Inferior parietal cortex (tissue), 1 donor: ENCODE data around the gene LRRC8B.

ENCODE experiments used
- DNase-seq: peaks from one replicate; pipeline ENCODE4 v3.0.0-alpha.2; 2016; ENCODE audit errors: extremely low spot score

Gene LRRC8B

DNA sequence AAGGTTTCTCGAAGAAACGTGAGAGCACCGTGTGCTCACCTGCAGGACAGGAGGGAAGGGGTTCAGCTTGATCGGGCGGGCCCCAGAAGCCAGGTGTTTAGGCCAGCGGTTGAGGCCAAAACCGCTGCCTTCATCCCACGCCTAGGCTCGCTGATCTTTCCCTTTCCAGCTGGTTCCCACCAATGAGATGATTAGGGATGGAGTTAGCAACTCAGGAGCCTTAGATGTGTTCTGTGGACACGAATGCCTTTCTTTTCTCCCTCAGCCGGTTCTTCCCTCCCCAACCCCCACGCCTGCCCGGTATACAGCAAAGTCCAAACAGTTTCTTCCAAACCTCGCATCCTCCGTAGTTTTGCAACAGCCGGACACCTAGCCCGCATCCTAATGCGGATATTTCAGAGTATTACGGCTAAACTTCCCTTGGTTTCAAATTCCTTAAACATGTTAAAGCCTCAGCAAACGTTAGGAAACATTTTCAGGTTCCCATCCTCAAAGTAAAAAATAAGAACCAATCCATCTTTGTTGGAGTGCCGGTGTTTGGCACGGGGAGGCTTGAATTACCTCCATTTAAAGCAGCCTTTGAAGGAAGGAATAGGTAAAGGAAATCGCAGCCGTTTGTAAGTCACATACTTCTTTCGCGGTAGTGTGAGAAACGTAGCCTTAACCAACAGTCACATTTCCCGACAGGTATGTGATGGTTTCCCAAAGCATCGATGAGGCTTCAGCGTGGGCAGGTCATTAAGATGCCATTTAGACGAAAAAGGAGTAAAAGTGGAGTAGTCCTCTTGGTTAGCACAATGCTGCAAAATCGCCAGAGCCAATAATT lies 109.4 kb downstream of the LRRC8B start:
- DNase-seq, result no peak

DNA sequence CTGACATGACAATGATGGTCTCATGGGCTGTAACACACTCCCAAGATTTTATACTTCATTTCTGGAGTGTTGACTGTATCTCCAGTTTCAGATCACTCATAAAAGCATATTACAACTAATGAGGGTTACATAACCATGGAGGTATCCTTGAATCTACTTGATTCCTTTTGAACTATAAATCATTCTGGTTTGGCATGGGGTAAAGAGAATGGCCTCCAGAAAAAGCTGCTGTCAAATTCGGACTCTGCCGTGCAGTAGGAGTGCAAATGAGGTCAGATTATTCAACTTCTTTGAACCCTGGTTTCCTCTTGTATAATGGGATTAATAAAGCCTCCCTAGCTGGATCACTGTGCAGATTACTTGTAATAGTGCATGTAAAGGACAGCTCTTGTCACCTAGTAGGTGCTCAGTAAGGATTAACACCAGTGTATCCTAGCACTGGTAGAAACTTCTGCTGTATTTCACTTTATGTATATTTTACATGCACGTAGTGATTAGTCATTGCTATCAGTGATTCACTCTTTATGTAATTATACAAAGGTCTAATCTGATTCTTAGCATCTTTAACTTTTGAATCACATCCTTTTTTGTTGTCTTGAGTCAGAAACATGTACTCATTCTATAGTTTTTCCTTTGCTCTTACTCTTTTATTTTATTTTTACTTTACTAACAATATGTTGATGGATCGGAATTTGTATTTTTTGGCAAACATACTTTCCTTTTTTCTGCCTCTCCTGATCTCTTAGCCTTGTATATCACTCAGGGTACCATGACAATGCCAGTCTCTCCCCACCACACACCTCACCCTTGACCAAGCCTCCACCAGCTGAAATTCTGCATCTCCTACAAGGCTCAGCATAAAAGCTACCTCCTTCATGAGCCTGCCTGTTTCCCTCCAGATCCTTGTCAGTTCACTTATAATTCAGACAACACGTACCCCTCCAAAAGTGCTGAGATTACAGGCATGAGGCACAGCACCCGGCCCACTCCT lies 111.5 kb downstream of the LRRC8B start:
- DNase-seq, result no peak

DNA sequence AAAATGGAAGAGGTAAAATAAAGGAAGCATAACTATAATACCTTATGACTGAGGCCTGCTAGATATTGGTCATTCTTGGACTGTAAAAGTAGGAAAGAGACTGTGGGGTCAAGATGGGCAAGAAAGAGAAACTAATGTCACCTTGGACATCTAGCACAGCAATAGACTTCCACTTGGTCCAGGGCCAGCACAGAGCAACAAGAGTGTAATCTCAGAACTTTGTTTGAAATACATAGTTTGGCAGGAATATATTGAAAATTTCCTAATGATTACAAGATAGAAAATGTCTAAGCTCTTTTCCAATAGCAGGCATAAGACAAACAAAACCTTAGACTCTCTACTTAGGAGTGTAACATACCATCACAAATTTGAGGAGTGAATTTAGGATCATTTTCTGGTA lies 112.9 kb downstream of the LRRC8B start:
- DNase-seq, result no peak

DNA sequence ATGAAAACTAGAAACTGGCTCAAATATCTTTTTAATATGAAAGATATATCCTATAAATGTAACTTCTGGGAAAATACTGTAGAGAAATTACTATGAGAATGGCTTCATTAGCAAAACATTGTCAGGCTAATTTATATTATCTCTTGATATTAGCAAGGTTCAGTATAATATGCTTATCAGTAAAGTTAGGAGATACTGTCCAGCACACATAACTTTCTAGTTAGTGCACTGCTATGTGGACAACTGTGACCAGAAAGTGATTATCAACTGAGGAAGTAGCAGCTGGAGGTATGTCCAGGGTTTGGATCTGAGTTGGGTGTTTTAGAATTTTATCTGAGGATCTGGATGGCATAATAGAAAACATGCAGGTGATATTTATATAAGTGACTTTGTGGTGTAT lies 115.8 kb downstream of the LRRC8B start:
- DNase-seq, result no peak

DNA sequence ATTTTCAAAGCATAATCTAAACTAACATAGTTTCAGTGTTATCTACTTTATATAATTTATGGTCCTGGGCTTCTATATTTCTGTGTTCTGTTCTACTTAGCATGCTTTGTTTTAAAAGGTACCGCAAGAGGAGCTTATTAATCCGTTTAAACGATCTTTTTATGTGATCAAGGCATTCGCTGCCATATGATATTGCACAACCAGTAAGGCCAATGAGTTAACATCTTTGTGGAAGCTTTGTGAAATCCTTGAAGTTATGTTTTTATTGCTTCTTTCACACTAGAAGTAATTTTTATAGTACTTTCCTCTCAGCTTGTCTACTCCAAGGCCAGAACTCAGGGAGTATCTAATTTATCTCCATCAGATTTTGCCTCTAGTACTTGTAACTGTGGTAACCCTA lies 117.2 kb downstream of the LRRC8B start:
- no peak for DNase-seq

DNA sequence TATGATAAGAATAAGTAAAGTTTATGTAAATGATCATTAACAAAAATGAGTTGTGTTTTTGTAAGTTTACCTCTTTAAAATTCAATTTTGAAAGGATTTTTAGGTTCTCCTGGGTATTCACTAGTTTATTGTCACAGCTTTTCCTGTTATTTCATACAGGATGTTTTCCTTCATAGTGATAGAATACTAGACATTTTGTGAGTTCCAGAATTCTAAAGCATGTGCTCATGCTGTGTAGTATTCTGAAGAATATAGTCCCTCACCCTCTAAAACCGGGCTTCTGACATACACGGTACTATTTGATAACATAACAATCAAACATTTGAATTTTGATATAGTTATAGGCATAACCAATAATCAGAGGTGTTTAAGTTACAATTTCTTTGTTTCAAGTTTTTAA lies 118.9 kb downstream of the LRRC8B start:
- DNase-seq, result no peak

DNA sequence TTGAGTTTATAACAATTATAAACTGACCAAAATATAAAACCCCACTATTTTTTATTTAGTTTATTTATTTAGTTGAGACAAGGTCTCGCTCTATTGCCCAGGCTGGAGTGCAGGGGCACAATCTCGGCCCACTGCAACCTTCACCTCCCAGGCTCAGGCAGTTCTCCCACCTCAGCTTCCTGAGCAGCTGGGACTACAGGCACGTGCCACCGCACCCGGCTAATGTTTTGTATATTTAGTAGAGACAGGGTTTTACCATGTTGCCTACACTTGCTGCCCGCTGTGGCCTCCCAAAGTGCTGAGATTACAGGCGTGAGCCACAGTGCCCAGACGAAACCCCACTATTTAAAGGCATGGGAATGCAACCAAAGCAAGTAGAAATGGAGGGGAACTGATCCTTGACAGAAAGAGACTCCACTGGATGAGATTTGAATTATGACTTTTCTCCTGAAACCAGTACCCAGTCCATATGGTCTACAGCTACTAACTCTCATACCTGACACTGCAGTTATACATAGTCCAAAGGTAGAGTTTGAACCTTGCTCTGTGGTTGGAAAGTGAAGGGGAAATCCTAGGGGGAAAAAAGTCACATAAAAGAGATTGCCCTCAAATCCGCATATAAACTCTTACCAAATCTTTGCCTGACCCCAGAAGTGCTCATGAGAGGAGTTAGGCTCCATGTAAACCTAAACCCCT lies 119.6 kb downstream of the LRRC8B start:
- no peak for DNase-seq

DNA sequence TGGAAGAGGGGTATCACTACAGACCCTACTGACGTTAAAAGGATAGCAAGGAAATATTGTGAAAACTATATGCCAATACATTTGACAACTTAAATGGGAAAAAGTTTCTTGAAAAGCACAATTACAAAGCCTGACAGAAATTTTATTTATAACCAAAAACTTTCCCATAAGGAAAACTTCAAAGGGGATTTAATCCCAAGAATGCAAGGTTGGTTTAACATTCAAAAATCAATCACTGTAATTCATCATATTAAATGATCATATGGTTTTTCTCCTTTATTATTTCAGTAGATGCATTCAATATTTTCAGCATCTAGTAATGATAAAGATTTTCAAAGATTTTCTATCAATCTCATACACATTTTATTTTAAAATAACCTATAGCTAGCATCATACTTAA lies 121.6 kb downstream of the LRRC8B start:
- no peak for DNase-seq
